ENCODE data around the gene PREB. TPM values are rescaled to one million over a fixed set of nuclear protein-coding genes. Genes with fewer than 3 reads are reported as not detected.

Gene PREB
- total RNA-seq, 1 donor from 2014 or later, result 40.4 TPM

DNA sequence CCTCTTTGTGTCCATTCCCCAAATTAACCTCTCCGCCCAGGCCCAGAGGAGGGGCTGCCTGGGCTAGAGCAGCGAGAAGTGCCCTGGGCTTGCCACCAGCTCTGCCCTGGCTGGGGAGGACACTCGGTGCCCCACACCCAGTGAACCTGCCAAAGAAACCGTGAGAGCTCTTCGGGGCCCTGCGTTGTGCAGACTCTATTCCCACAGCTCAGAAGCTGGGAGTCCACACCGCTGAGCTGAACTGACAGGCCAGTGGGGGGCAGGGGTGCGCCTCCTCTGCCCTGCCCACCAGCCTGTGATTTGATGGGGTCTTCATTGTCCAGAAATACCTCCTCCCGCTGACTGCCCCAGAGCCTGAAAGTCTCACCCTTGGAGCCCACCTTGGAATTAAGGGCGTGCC, 34.4 kb downstream of the PREB start:
- no peak for DNase-seq (ENCODE audit: low spot score)
- intact Hi-C loops (cut with DNase I), result no loop called here

DNA sequence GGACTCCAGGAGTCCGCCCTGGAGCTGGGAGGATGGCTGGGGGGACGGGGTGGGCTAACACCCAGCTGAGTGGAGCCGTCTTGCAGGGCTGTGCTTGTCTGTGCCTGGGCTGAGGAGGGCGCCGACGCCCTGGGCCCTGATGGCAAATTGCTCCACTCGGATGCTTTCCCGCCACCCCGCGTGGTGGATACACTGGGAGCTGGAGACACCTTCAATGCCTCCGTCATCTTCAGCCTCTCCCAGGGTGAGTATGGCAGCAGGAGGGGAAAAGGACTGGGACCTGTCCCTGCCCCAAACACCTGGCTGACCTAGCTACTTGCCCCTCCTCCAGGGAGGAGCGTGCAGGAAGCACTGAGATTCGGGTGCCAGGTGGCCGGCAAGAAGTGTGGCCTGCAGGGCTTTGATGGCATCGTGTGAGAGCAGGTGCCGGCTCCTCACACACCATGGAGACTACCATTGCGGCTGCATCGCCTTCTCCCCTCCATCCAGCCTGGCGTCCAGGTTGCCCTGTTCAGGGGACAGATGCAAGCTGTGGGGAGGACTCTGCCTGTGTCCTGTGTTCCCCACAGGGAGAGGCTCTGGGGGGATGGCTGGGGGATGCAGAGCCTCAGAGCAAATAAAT, 35.0 kb downstream of the PREB start:
- DNase-seq (ENCODE audit: low spot score), result no peak
- intact Hi-C loops (cut with DNase I), result loop anchor here (2.0 to 5.0 kb wide), 4 partner anchors 91 to 203 kb away; partner anchors contain the start of genes ATRAID, SLC5A6 and TRIM54

DNA sequence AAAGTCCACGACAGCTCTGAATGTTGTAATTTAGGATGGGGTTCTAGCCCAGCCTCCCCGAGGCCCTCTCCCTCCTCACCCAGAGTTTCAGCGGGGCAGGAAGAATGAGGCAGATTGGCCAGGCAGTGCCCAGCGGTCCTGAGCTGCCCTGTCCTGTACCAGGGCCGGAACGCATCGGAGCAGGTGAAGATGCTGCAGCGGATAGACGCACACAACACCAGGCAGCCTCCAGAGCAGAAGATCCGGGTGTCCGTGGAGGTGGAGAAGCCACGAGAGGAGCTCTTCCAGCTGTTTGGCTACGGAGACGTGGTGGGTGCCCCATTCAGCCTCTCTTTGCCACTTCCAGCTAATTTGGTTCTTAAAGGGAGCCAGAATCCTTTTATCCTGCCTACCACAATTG, 37.1 kb downstream of the PREB start:
- intact Hi-C loops (cut with DNase I), result loop anchor here (5.0 kb wide), 3 partner anchors 115 to 205 kb away; partner anchors contain the start of genes ATRAID, SLC5A6 and TRIM54
- no peak for DNase-seq (ENCODE audit: low spot score)

DNA sequence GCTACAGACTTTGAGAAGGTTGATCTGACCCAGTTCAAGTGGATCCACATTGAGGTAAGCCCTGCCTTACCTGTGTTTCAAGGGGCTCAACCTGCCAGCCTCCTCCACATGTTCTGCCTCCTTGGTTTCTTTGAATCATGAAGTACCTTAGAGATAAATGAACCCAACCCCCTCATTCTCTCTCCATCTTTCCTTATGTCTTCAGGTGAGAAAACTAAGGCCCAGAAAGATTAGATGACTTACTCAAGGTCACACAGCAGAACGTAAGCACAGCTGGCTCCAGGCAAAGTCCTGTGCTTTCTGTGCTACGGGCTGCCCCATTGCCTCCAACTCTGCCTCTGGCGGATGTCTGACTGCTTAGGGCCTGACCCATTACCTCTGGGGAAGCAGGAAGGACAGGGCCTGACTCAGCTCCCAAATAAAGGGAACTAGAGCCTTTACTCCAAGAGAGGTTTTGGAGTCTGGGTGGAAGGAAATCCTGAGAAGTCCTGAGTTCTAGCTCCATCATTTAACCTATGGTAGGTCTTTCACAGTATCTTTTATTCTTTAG, 37.6 kb downstream of the PREB start:
- intact Hi-C loops (cut with DNase I), result loop anchor here (5.0 kb wide), 3 partner anchors 115 to 205 kb away; partner anchors contain the start of genes ATRAID, SLC5A6 and TRIM54
- DNase-seq (ENCODE audit: low spot score), result no peak

DNA sequence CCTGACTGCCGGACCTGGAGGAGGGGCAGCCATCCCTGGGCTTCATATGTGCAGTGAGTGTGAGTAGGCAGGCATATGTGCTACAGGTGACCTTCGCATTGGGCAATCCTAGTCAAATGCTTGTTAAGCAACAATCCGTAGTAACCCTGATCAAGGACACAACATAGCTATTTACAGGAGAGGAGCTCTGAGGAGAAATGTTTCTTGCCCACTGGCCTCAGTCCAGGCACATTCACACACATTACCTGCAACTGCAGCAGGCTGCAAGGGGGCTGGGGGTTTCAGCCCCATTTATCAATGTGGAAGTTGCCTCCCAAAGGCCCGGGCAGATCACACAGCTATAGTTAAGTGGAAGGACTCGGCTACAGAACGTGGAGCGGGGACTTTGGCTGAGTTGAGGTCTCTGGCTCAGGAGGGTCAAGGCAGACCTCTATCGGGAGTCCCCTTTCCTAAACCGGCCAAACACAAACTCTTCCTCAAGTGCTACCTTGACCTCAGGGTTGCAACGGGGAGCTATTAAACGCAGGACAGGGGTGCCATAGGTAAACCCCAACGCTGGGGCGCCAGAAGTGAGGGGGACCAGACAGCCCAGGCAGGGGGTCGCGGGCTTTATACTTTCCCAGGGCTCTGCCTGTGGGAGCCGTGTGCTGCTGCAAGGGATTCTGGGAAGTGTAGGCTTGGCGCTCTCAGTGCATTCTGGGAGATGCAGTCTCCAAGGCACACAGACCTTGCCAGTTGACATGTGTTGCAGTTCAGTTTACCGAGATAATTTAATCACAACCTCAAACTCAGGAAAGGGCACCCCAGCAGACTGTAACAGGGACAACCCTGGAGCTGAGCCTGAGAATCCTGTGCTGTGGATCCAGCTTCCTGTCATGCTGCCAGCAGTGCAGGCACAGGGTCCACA, 38.4 kb downstream of the PREB start:
- intact Hi-C loops (cut with DNase I), result loop anchor here (5.0 kb wide), 3 partner anchors 116 to 206 kb away; partner anchors contain the start of genes ATRAID, SLC5A6 and TRIM54
- no peak for DNase-seq (ENCODE audit: low spot score)

DNA sequence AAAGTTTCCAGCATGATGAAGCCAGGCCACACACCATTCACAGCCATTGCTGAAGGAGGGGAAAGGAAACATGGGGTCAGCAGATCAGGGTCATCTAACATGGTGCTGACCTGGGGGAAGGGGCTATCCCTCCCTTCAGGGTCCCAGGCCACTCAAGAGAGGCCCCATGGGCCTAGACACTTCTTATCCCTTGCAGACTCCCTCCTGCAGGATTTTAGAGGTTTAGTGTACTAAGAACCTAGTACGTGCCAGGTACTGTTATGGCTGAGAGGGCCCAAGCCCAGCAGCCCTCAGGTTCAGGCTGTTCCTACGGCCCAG, 39.0 kb downstream of the PREB start:
- intact Hi-C loops (cut with DNase I), result loop anchor here (5.0 kb wide), 3 partner anchors 117 to 207 kb away; partner anchors contain the start of genes ATRAID, SLC5A6 and TRIM54
- no peak for DNase-seq (ENCODE audit: low spot score)

DNA sequence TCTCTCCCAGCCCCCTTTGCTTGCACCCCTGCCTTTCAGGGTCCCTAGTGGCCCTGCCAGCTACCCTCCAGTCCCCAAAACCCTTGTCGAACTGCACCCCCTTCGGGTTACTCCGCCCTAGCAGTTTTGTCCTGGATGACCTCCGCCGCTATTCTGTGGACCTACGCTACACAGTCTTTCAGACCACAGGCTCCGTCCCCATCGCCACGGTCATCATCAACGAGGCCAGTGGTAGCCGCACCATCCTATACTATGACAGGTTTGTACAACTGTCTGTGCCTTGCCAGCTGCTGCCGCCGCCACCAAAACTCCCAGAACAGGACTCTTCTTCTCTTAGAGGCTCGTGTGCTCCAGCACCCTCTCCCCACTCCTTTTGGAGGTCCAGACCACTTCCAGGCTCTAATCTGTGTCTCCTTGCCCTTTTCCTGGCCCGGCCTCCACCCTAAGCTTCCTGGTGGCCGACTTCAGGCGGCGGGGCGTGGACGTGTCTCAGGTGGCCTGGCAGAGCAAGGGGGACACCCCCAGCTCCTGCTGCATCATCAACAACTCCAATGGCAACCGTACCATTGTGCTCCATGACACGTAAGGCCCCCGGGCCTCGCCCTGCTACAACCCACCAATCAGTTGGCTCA, 40.0 kb downstream of the PREB start:
- intact Hi-C loops (cut with DNase I), result no loop called here
- no peak for DNase-seq (ENCODE audit: low spot score)

DNA sequence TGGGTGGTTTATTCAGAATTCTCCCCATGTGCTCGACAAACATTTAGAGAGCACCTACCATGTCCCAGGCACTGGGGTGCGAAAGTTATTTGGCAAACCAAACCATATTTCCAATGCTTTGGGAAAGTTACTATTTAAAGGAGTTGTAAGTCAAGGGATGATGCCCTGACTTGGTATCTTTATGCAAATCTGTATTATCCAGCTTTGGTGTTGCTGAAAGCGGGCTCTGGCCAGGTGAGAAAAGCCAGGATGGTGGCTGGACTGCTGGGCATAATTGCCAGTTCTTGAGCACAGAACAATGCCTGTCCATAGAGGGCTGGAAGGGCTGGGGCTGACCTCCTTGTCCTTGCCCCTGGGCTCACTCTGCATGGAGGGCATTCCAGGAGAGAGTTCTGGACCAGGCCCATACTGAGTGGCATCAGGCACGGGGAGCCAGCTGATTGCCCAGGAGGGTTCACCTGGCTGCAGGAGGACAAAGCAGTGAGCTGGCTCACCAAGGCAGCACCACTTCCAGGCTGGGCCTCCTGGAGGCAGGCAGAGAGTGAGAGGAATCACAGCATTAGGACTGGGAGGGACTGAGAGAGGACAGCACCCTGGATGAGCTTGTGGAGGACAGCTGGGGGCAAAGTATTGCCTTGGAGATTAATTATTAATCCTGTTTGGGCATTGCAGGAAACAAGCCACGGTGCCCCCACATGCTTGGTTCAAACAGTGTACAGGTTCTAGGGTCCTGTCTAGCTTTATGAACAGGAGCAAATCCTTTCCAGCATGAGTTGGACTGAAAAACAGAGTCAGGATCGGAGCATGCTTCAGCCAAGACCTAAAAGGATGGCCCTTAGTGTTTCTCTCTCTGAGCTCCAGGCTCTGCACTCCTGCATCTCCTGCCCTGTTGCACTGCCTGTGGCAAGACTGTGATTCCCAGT, 40.7 kb downstream of the PREB start:
- DNase-seq (ENCODE audit: low spot score), result no peak
- intact Hi-C loops (cut with DNase I), result no loop called here

DNA sequence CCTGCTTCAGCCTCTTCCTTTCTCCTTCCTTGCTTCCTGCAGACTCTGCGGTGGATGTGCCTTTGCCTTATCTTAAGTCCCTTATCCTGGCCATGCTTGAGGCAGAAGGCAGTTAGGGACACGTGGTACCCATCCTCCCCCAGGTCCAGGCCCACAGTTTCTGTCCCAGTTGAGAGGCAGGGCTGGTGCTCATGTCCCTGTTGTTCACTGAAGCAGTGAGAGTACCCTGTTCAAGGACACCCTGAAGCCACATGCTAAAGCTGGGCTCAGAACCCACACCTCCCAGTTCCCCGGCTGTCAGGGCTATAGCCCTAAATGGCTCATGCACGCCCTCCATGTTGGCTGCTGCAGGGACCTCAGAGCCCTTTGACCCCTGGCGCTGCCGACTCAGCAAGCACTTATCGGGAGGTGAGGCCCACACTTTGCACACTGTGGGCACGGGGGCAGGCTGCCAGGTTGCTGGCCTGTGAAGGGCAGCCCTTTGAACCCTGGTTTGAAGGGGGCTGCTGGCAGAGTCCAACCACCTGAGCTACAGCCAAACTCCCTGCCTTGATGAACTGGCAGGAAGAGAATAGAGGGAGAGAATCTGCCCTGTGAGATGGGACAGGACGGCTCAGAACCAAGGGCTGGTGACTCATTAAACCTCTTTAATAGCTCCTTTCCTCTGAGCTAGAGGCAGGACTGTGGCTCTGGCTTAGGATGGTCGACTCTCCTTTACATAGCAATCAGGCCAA, 41.6 kb downstream of the PREB start:
- intact Hi-C loops (cut with DNase I), result no loop called here
- no peak for DNase-seq (ENCODE audit: low spot score)

DNA sequence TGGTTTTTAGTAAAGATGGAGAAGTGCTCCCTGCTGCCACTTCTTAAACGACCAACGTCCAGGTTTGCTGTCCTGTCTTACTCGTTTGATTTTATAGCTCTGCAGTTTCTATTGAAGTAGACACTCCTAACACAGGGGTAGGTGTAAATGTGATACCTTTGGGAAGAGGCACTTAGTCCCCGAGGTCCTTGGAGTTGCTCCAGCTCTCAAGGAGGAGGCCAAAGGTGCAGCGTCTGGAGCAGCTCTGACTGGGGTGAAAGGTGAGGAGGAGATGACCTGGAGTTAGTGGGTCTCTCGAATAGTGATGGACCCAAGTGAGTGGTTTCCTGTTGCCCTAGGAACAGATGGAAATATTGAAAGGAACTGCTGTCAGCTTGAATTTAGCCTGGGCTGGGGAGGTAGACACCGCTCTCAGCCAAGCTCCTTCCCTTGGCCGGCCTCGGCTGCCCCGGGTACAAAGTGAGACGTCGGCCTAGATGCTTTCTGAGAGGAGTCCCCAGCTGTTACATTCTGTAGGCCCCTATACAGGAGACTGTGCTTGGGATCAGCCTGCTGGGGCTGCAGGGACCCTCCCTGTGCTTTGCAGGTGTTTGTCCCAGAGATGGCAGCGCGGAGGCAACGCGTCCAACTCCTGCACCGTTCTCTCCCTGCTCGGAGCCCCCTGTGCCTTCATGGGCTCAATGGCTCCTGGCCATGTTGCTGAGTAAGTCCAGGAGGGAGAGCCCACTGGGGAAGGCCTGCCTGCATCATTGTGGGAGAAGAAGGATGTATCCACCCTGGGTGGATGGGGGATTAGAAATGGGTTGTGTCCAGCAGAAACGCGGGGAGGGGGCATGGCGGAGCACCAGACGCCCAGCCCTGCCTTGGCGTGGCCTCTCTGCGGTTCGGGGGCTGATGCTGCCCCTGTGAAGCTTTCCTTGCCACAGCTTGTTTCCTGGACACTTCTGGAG, 42.4 kb downstream of the PREB start:
- intact Hi-C loops (cut with DNase I), result no loop called here
- DNase-seq (ENCODE audit: low spot score), result no peak

DNA sequence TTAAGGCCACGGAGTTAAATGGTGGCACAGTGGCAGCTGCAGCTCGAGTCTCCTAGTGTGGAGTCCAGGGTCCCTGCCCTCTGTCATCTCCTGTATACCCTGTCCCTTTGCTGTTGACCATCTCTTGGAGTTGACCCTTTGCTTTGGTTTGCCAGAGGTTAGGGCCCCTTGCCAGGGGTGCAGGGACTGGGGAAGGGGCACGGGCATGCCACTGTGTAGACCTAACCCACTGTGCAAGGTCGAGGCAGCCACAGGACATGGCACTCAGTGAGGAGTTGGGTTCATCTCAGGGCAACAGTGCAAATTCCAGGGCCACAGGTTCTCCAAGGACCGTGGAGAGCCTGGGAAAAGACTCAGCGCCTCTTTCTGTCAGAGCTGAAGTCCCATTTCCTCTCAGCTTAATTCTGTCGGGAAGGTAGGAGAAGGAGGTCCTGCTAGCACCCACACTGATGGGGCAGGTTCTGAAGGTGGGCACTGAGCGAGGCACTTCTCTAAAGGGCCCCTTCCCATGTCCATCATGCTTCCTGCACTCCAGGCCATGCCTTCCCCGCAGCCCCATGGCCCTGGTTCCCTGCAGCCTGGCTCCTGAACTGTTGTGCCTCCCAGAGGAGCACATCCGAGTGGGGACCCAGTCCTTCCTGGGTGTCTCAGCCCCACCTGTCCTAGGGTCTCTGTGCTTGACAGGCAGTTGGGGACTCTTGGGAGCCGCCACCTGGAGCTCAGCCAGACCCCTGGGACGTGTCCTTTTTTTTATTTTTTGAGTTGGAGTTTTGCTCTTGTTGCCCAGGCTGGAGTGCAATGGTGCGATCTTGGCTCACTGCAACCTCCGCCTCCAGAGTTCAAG, 45.1 kb downstream of the PREB start:
- intact Hi-C loops (cut with DNase I), result no loop called here
- DNase-seq (ENCODE audit: low spot score), result no peak

DNA sequence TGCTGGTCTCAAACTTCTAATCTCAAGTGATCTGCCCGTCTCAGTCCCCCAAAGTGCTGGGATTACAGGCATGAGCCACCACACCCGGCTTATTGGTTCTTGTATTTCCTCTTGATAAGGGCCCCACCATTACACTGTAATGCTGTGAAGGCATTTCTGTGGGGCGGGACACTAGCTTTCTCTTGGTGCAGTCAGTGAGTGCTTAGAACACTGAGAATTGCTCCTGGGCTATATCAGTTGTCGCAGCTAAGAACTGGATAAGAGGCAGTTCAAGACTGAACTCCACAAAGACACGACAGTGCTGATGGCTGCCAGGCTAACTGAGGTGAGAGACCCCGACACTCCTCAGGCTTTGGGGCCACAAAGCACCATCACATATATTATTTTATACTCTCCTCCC, 45.8 kb downstream of the PREB start:
- DNase-seq (ENCODE audit: low spot score), result no peak

DNA sequence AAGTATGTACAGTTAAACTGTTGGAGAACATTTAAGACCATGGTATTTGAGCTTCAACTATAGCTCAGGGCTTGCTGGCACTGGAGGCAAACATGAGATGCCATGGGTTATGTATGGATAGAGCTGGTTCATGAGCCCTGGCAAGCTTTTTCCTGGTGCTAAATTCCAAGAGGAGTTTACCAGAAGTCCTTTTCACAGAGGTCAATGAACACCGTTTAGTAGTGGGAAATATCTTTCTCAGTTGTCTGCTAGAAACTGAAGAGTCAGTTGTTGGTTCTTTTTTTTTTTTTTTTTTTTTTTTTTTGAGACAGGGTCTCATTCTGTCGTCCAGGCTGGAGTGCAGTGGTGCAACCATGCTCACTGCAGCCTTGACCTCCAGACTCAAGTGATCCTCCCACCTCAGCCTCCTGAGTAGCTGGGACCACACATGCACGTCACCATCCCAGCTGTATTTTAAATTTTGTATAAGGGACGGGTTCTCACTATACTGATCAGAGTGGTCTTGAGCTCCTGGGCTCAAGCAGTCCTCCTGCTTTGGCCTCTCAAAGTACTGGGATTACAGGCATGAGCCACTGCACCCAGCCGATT, 46.5 kb downstream of the PREB start:
- intact Hi-C loops (cut with DNase I), result loop anchor here (2.0 kb wide), 1 partner anchor 37 kb away; the partner anchor contains the start of gene AGBL5
- DNase-seq (ENCODE audit: low spot score), result no peak

More for the DNA sequence above, 45.8 kb downstream of the PREB start:
- intact Hi-C loops (cut with DNase I), result no loop called here

DNA sequence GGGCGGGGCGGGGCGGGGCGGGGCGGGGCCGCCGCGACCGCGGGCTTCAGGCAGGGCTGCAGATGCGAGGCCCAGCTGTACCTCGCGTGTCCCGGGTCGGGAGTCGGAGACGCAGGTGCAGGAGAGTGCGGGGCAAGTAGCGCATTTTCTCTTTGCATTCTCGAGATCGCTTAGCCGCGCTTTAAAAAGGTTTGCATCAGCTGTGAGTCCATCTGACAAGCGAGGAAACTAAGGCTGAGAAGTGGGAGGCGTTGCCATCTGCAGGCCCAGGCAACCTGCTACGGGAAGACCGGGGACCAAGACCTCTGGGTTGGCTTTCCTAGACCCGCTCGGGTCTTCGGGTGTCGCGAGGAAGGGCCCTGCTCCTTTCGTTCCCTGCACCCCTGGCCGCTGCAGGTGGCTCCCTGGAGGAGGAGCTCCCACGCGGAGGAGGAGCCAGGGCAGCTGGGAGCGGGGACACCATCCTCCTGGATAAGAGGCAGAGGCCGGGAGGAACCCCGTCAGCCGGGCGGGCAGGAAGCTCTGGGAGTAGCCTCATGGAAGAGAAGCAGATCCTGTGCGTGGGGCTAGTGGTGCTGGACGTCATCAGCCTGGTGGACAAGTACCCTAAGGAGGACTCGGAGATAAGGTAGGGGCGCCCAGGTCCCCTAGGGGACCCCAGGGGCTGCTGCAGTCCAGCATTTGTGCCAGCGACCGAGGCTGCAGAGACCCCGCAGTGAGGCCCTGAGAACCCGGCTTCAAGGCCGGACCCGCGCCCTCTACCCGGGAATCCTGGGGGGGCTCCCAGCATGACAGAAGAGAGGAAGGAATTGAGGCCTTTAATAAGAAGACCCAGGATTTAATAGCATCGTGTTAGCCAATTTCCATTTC, 47.5 kb downstream of the PREB start, which contains the start of gene KHK:
KHK (plus strand) TSS at position 49 of the 870 bp plus-strand sequence; CDS start at position 537, 488 bp downstream.
- intact Hi-C loops (cut with DNase I), result loop anchor here (2.0 kb wide), 1 partner anchor 36 kb away; the partner anchor contains the start of gene AGBL5
- DNase-seq (ENCODE audit: low spot score), result no peak
